GM19193 (cell line): ENCODE measurements around the gene KIF2C.

Source experiments
- POLR2A ChIP-seq: IDR thresholded peaks from 4 replicates; pipeline ENCODE4 v1.6.1; 2011; ENCODE audit not compliant: insufficient read depth, insufficient read length; ENCODE audit errors: extremely low read depth

The KIF2C gene

GRCh38 chr1:44730741-44731512 lies 8.7 kb upstream of the KIF2C start, which contains the start of gene RNU5D-1:
Gene RNU5D-1, minus strand, starts transcription at chr1:44731170.
- TF ChIP-seq POLR2A: peak; percentile 98

- no peak for TF ChIP-seq POLR2A
Observed at GRCh38 chr1:44733365-44733764, 6.3 kb upstream of the KIF2C start.

DNA sequence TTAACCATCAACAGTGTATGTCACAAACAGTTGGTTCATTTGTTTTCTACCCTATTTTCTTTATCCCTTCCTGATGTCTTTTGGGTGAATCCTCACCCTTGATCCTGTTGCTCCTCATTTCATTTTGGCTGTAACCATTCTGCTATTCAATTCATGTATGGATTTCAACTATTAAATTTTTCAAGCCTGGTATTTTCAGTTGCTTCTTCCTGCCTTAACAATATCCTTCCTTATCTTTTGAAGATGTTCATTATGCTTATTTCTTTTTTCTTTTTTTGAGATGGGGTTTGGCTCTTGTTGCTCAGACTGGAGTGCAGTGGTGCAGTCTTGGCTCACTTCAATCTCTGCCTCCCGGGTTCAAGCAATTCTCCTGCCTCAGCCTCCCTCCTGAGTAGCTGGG lies 5.9 kb upstream of the KIF2C start:
- TF ChIP-seq POLR2A: no peak

GRCh38 chr1:44735992-44736391 lies 3.6 kb upstream of the KIF2C start:
- no peak for TF ChIP-seq POLR2A

DNA sequence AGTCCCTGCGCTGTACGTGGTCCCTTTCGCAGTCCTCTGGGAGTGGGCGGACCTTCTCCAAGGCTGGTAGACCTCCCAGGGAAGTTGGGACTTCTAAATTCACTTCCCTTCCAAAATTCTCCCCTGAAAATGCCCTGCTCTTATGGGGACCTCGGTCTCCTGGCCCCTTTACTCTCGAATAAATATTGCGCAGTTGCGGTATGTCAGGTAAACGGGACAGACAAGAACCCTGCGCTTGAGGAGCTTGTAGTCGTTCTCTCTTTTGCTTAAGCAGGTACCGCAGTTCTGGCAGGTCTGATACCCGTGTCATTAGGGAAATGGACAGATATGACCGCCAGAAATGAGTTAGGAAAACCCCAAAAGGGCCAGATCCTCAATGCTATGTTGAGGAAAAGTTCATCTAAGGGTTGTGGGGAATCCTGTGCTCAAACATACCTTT lies 561 bp downstream of the KIF2C start:
- no peak for TF ChIP-seq POLR2A

DNA sequence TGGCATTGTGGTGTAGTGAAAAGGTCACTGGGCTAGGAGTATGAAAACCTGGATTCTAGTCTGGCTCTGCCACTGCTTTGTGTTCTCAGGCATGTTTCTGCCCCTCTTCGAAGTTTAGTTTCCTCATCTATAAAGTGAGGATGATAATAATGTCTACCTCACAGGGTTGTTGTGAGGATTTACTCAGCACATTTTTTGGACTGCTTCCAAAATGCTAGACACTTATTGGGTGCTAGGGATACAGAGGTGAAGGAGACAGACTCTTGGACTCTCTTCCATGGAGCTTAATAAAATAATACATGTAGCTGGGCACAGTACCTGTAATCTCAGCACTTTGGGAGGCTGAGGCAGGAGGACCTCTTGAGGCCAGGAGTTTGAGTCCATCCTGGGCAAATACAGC lies 3.6 kb downstream of the KIF2C start:
- TF ChIP-seq POLR2A: no peak

GRCh38 chr1:44747878-44748277 lies 8.2 kb downstream of the KIF2C start:
- no peak for TF ChIP-seq POLR2A

DNA sequence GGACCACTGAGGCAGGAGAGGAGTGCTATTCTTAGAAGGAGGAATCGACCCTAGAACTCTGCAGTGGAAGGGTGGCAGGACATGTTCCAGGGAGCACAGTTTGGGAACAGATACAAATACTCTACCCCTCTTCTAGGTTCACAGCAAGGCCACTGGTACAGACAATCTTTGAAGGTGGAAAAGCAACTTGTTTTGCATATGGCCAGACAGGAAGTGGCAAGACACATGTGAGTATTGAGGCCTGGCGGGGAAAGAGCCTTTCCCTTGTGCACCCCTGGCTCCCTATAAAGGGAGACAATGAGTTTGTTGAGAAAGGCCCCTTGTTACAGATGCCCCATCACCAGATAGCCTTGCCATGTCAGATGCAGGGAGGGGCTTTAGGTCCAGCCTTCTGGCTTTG lies 17.8 kb downstream of the KIF2C start:
- peak; percentile 38 for TF ChIP-seq POLR2A

DNA sequence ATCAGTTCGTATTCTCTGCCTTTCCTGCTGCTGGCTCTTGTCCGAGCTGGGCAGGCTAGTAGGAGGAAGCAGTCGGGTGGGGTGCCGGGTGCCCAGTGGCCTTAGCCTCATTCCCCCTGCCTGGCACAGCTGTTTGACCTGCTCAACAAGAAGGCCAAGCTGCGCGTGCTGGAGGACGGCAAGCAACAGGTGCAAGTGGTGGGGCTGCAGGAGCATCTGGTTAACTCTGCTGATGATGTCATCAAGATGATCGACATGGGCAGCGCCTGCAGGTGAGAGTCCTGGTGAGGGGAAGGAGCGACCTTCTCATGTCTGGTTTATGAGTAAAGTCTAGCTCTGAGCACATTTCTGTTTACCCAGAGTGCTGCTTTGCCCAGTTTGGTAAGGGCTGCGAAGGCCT lies 19.4 kb downstream of the KIF2C start:
- no peak for TF ChIP-seq POLR2A

DNA sequence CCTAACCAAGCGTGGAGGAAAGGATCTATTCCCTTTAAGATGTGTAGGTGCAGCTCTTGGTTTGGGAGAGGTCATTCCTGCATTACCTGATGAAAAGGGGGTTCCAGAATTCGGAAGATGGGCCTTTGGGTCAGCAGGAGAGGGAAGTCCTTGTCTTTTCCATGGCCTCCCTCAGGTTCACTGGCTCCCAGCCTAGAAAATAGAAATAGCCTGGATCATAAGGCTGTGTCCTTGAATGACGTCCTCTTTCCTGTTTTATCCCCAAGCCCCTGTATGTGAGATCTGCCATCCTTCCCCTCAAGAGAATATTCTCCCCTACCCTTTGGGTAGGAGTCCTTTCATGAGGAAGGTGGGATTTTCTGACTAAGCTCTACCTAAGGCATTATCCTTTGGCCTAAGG lies 21.2 kb downstream of the KIF2C start:
- TF ChIP-seq POLR2A: no peak

- peak; percentile 99 for TF ChIP-seq POLR2A
Observed at GRCh38 chr1:44775078-44775929, 35.7 kb downstream of the KIF2C start, which contains the start of gene RPS8. Gene RPS8, plus strand, starts transcription at chr1:44775540. Its CDS starts 57 bp downstream, at chr1:44775597.

- TF ChIP-seq POLR2A: no peak
Observed at GRCh38 chr1:44775930-44776729, 36.5 kb downstream of the KIF2C start.

GRCh38 chr1:44776730-44777068 lies 37.1 kb downstream of the KIF2C start:
- no peak for TF ChIP-seq POLR2A

- no peak for TF ChIP-seq POLR2A
Observed at GRCh38 chr1:44777547-44777946, 37.9 kb downstream of the KIF2C start.

GRCh38 chr1:44777969-44778635 lies 38.5 kb downstream of the KIF2C start:
- TF ChIP-seq POLR2A: no peak
